GM18517 (cell line): ENCODE data around the gene MAPK4.
A peak's percentile ranks its signal among the peaks of the same experiment; 100 is the strongest.
"Not testable (repeated sequence)": the region's sequence is repeated elsewhere in the genome, so short reads cannot be mapped to it uniquely, and the experiment has no call there.

Experiments
- ATAC-seq: cut with Tn5 transposase; IDR thresholded peaks from one replicate; pipeline ENCODE4 v1.9.1; 2021; ENCODE audit warnings: mild to moderate bottlenecking, moderate library complexity; ENCODE audit not compliant: unreplicated experiment

The MAPK4 gene

DNA sequence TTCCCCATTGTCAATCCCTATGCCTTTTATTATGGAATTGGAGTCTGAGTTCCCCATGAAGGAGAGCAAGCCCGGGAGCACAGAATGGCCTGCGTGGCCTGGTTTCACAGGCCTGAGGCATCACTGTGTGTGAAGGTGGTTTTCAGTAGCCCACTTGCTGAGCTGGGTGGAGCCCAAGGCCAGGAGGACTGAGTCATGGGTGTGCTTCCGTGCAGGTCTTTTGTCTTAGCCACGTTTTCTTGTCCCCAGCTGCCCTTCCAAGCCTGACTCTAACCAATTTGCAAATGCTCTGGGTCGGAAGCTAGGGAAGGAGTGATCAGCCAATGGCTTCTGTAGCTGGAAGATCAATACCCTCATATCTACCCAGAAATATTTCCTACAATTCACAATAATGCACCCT is 119.2 kb downstream of the MAPK4 start:
- no peak for ATAC-seq

DNA sequence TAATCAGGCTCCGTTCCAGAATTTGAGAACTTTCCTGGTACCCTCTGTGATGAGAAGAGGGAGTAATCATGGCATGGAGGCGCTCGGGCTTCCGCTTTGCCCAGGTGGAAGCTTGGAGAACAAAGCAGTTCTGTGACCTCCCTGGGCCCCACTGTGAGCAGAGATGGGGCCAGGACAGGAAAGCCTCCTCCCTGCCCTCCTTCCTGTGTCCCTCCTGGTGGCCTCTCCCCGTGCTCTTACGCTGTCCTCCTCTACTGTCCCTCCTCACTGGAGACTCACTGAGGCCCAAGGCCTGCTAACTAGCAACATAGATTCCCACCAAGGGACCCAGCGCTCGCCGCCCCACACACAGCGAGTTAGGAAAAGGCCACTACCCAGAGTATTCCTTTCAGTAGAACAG is 119.8 kb downstream of the MAPK4 start:
- ATAC-seq: no peak

DNA sequence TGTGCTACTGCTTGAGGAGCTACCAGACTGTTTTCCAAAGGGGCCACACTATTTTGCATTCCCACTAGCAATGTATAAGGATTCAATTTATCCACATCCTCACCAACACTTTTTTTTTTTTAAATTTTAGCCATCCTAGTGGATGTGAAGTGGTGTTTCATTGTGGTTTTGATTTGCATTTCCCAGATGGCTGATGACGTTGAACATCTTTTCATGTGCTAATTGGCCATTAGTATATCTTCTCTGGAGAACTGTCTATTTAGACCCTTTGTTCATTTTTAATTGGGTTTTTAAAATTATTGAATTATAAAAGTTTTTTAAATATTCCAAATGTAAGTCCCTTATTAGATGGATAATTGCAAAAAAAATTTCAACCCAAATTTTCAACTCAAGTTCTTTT is 121.1 kb downstream of the MAPK4 start:
- ATAC-seq: no peak

DNA sequence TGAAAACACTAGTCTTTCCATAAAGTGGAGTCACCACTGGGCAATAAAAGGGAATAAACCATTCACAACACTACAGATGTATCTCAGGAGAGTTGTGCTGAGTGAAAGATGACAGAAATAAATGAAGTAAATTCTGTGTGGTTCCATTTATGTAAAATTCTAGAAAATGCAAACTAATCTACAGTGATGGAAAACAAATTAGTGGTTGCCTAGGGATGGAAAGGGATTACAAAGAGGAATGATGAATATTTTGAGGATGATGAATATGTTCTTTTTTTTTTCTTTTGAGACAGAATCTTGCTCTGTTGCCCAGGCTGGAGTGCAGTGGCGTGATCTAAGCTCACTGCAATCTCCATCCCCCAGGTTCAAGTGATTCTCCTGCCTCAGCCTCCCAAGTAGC is 123.0 kb downstream of the MAPK4 start:
- ATAC-seq: no peak

DNA sequence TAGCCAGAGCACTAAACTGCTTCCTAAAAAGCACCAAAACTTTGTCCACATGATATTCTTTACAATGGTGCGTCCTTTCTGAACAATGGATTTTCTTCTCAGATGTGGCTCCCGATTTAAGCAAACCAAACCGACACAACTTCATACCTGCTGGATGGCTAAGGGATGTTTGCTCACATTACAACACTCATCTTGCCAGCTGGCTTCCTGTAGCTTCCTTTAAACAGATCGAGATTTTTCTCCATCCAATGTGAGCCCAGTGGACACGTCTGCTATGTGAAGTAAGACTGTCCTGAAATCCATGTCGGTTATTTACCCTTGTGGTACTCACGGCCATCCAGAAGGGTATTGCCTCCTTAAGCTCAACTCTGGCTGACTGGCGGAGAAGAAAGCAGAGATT is 126.5 kb downstream of the MAPK4 start:
- ATAC-seq: no peak

DNA sequence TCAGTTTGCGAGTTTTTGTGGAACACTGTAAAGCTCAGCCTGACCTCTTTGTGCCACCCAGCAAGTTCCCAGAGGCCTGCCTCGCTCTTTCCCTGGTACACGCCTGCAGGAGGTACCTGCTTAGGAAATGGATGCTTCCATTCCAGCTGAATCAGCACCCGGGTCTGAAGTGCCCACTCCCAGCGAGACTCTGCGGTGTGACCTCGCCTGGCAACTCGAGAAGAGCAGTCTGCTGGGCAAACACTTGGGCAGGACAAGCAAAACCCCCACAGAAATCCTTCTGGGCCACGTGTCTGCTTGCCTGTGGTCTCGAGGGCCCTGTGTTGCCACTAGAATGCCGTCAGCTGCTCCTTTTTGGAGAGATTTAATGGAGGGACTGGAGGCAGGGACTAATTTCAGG is 127.6 kb downstream of the MAPK4 start:
- no peak for ATAC-seq

DNA sequence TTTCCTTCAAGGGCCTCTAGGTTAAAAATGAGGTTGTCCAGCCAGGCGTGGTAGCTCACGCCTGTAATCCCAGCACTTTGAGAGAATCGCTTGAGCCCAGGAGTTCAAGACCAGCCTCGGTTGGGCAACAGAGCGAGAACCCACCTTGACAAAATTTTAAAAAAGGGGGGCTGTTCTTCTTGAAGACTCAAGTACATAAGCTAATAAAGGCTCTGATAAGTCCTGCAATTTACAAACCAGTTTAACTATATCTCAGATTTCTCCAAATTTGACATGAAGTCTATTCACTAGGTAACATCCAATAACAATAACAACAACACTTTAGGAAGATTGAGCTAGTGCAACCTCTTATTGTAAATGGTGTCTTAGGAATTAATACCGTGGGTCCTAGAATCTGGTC is 129.7 kb downstream of the MAPK4 start:
- no peak for ATAC-seq

DNA sequence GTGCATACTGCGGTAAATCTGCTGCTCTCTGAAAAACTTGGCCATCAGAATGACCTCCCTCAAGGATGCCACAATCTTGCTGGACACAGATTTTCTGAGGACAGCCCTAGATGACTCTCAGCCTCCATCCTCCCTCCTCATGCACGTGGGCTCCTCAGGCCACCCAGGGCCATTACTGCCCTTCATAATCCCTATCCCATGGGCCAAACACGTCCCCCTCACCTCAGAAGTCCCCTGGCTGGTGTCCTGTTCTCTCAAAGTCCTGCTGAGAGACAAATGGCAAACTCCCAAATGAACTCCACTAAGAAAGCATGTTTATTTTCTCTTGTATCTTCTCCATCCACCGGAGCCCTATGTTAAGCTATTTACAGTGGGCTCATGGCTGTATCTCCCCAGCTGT is 134.3 kb downstream of the MAPK4 start:
- no peak for ATAC-seq

DNA sequence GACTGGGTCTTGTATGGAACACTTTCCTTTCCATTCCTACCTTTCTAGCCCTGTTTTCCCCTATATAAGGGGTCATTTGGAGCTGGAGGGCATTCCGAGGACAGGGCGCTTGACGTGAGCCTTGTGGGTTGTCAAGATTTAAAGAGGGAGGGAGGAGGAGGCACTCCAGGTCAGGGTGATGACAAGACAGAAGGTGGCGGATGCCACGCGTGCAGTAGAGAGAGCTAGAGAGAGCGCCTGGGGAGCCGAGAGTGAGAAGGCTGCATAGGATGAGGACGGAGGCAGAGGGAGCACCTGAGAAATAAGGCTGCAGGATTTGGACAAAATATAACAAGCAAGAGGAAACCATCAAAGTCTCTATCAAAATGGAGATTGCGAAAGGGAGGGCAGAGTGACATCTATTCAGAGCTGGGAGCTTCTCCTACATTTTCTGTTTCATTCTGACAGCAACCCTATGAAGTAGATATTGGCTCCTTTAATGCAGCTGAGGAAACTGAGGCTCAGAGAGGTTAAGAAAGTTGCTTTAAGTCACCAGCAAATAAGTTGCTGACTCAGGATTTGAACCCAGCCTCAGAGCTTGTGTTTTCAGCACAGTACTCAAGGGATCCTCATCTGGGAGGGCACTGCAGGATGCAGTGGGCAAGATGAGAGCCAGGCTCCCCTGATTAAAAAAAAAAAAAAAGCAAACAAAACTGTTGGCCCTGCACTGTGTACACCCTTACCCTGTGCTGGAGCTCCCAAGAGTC is 135.7 kb downstream of the MAPK4 start:
- no peak for ATAC-seq

DNA sequence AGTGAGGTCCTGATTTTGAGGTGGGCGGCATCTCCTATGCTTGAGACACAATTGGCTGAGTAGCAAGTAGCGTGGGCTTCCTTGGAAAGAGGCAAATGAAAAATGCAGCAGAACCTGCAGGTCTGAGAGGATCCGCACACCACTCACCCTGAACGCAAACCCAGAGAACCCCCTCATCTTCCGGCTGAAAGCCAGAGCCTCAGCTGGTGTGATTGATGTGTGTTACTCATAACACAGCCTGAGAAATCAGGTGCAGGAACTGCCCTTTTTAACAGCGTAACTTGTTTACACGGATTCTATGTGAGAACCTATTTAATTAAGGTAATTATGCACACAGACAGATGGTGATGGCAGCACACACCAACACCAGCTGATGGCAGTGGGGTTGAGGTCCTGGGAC is 136.5 kb downstream of the MAPK4 start:
- no peak for ATAC-seq

DNA sequence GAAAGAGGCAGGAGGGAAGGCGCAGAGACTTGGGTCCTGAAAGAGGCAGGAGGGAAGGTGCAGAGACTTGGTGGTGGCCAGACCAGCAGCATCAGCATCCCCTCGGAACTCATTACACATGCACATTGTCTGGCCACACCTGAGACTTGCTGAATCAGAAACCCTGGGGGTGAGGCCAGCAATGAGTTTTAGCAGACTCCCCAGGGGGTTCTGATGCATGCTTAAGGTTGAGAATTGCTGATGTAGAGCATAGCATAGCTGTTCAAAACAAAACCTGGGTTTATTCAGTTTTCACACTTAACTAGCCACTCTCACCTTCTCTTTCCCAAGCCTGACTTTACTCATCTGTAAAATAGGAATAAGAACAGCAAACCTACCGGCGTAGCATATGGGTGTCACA is 137.0 kb downstream of the MAPK4 start:
- peak; percentile 56 for ATAC-seq

DNA sequence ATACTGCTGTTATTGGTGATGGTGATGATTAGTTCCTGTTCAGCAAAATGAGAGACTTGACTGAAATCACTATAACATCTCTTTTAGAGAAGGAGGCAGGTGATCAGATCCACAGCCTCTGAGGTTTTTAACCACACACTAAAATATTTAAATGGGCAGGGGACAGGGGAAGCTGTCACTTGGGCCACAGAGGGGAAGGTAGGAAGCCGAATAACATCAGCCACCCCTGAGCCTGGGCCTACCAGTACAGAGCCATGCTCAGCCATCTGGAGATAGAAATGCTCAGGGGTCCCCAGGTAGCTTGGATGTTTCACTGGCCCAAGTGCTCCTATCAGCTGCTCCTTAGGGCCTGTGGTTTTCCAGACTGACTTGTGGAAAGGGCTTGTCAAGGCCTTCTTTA is 137.6 kb downstream of the MAPK4 start:
- no peak for ATAC-seq

DNA sequence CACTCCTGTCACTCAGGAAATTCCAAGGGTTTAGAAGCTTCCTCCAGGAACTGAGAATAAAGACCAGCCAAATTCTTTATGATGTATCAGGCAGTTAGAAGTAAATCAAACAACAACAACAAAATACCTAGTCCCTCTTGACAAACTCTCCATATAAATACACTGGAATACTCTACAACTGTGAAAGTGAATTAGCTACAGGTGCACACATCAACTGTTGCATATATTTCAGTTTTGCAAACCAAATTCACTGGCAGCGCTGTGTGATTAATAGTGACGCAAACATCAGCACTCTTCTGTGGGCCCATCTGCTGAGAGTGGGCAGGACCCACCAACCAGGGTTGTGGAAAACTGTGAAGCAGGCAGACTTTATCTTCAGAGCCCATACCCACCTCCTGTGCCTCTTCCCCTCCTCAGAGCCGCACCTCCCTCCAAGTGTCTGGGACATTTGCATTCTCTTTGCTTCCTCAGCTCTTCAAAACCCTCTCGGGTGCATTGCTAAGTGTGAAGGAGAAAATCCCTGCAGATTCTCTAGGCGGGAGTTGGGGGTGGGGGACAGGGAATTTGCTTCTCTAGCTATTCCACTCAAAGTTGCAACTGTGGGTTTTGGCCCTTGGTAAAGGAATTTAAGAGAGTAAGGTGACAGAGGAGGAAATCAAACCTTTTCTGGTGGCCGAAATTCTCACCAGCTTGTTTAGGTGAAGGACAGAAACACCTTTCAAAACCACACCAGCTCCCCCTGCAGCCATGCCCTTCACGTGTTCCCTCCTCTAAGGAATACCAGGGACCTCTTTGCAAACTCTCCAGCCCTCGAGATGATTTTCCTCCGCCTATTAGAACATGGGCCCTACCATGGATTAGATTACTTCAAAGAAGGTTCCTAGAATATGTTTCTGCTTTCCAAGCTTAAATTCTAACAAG is 140.6 kb downstream of the MAPK4 start:
- no peak for ATAC-seq

DNA sequence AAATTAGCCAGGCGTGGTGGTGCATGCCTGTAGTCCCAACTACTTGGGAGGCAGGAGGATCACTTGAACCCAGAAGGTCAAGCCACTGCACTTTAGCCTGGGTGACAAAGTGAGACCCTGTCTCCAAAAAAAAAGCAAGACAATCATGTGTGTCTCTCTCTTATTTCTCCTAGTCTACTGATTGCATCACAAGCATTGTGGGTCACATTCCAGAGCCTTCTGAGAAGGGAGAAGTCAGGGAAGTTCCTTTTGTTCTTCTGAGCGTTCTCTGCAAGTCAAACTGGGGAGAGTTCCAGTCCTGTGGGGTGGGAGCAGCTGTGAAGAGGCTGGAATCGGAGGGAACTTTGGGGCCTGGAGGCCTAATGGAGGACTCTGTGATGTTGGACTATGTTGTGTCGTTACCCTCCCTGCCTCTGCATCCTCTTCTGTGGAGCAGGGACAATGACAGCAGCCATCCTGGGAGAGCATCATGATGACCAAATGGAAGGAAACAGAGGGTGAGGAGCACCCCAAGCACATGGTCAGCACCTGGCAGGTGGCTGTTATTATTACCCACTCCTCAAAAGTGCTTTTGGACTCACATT is 144.6 kb downstream of the MAPK4 start:
- no peak for ATAC-seq

DNA sequence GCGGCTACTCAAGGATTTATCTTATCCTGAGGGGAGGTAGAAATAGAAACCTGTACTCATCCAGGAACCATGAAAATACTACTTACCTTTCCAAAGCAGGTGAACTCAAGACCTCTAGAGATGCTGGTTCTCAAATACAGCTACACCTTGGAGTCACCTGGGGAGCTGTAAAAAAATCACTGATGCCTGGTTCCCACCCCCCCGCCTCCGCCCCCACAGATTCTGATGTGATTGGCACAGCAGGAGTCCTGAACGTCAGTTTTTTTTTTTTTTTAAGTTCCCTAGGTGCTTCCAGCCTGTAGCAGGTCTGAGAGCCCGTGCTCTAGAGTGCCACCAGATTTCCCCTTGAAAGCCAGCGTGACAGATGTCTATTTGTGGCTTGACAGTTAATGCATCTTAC is 146.3 kb downstream of the MAPK4 start:
- ATAC-seq: no peak

DNA sequence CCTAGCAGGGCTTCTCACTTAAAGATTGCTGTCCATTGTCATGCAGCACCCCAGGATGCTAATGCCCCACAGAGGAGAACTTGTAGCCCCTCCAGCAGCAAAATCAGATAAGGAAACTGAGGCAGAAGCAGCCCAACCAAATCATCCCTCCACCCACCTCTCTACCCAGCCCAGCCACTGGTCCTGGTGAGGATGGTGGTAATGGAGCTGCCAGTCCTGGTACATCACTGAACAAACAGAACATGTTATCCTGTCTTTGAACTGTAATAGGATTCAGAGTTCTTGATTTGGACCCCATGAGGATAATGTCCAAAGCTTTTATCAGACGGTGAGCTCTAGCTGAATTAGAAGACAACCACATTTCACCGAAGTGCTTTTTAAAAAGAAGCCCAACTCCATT is 146.8 kb downstream of the MAPK4 start:
- no peak for ATAC-seq

DNA sequence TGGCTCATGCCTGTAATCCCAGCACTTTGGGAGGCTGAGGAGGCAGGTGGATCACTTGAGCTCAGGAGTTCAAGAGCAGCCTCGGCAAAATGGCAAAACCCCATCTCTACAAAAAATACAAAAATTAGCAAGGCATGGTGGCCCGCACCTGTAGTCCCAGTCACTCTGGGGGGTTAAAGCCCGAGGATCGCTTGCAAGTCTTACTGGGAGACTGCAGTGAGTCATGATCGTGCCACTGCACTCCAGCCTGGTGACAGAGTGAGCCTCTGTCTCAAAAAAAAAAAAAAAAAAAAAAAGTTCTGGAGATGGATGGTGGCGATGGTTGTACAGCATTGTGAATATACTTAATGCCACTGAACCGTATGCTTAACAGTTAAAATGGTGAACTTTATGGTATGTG is 147.4 kb downstream of the MAPK4 start:
- not testable (repeated sequence) for ATAC-seq

DNA sequence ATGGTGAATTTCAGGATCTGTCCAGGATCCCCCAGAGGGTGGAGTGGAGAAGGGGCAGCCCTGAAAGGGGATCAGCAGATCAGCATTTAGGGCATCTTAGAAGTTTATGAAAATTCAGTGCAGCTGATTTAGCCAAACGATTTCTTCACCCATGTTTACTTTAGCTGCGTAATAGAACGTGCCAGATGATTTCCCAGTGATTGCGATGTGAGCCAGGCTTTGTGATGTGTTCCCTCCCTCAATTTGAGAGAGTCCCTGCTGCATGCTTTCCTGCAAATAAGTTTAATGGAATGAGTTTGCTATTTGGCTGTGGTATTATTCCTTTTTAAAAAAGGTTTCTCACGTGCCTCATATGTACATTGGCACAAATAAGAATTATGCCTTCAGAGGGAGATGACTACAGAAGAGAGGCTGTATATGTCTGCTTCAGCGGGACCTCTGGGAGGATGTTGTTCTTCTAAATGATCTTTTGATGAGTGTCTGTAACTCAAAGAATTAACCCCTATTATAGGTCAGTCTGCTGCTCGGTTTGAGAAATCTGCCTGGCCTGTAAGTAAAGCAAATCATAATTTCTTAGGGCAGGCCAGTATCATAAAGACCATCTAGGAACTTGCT is 148.1 kb downstream of the MAPK4 start:
- ATAC-seq: no peak

DNA sequence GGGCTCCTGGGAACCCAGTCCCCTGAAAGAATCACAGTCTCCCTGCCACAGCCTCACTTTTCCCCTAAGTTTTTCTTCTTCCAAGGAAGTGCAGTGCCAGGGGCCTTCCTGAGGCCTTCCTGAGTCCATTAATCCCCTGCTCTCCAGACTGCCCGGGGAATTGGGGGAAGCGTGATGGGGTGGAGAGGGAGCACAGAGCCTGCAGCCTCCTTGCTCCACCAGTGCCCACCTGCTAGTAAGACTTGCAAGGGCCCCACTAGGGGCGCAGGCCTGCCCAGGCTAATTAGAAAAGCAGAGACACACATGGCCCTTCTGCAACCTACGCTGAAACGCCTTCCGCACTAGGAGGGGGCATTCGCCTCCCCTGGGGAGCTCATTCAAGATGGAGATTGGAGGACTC is 149.3 kb downstream of the MAPK4 start:
- no peak for ATAC-seq

DNA sequence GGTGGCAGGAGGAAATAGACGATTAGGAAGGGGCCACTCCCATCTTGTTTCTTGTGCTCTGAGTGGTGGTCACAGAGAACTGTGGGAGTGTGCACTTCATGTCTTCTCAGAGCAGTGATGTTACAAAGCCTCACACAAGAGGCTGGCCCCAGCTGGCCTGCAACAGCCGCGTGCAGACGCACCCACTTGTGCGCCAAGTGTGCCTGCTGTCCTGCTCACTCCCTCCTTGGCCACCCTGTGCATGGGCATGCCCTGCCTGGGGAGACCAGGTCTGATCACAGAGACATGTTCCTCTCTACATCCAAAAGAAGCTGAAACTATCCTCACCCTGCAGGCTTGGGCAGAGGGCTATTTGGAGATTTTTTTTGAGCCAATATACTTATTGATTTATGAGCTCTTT is 151.5 kb downstream of the MAPK4 start:
- no peak for ATAC-seq

DNA sequence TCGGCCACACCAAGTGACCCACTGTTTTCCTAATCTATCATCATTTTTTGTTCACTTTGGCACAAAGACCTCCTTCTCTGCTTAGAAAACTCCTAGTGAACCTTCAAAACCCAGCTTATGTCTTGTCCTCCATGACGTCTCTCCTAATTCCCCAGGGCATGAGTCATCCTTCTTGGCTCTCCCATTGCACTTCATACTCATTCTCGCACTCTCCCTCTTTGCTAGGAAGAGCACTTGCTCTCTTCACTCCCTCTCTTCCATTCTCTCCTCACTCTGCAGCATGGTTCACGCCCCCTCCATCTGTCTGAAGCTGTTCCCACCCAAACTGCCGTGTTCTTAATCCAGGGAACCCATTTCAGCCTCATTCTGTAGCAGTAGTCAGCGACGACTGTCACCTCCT is 156.0 kb downstream of the MAPK4 start:
- no peak for ATAC-seq

DNA sequence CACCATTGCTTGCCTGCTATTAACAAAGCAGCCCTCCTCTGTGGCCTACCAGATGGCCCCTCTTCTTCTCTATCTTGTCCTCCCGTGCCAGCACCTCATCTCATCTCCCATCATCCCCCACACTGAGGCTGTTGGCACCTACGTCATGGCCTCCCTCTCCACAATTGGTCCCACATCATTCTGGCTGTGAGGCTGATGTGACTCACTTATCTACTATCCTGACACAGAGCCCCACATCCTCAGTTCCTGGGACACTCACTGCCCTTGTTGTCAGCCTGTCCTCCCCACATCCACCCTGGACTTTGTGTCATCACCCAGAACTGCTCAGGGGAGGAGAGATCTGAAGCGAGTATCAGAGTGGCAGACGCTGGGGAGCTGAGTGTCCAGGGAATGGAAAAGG is 157.0 kb downstream of the MAPK4 start:
- ATAC-seq: no peak
